NCI-H1436 (cell line): ENCODE measurements around the gene CELA2B.
"Not testable (repeated sequence)": the region's sequence is repeated elsewhere in the genome, so short reads cannot be mapped to it uniquely, and the experiment has no call there.

Experiments used
- DNase-seq: peaks from one replicate; lab custom pipeline; 2025; lab: John Stamatoyannopoulos, UW

CELA2B gene

GRCh38 chr1:15475752-15476314 is at the start of gene CELA2B:
TSS of gene CELA2B (plus strand) at chr1:15476104. CDS start at chr1:15476126, 22 bp downstream.
- DNase-seq = no peak

DNA sequence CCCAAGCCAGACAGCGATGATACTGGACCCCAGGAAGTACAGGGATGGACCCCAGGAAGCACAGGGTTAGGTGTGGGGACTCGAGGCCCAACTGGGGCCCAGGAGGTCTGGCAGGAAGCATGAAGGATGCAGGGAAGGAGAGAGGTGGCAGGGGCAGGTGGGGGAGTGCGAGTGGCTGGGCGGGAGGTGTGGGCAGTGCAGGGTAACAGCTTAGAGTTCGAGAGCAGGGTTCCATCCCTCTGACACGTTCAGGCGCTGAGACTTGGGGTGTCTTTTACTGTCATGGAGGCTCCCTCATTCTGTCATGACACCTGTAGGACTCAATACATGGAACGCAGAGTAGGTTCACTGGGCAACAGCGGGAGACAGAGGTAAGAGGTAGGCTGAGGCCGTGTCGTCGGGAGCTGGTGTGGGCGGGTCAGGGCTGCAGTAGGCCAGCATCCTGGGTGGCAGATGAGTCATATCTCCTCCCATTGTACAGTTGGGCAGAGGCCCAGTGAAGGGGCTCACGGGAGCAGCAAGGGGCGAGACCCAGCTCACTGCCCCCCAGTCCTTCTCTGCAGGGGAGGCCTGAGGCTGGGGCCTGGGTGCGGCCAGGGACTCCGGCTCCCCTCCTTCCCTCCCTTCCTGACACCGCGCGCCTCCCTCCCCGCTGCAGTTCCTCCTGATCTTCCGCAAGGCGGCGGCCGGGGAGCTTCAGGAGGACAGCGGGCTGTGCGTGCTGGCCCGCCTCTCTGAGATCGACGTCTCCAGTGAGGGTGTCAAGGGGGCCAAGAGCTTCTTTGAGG is 49.2 kb upstream of the CELA2B start:
- DNase-seq = no peak

- no peak for DNase-seq
These were observed 48.6 kb upstream of the CELA2B start for GRCh38 chr1:15427280-15427666.

DNA sequence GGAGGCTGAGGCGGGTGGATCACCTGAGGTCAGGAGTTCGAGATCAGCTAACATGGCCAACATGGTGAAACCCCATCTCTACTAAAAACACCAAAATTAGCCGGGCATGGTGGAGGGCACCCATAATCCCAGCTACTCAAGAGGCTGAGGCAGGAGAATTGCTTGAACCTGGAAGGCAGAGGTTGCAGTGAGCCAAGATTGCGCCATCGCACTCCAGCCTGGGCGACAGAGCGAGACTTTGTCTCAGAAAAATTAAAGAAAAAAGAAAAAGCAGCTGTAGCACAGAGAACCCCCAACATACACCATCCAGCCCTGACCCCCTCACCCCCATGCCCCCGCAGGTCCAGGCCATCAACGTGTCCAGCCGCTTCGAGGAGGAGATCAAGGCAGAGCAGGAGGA is 47.7 kb upstream of the CELA2B start:
- DNase-seq = not testable (repeated sequence)

DNA sequence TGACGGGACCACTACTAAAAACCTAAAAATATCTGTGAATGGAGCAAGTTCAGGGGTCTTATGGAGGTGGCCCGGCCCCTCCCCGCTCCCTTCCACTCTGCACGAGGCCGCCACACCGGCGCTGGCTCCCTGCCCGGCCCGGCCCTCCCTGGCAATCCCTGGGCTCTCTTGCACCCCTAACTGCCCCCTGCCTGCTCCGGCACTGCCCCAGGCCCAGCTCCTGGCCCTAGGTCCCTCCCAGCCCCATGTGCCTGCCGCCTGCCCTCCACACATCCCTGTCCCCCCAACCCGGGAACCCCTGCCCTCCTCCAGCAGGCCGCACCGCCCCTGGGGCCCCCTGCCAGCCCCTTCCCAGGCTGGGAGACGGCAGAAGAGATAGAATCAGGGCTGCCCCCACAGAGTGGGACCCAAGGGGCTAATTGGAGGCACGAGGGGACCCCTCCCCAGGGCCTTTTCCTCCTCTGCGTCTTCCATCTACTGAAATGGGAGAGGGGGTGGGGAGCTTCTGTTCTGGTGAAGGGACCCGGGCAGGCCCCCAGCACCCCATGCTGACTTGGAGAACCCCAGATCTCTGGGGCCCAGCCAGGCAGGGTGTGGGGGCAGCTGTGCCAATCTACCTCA is 47.0 kb upstream of the CELA2B start:
- DNase-seq = no peak

- DNase-seq = no peak
These were observed 46.2 kb upstream of the CELA2B start for GRCh38 chr1:15429701-15430149.

- peak; percentile 10 for DNase-seq
These were observed 44.9 kb upstream of the CELA2B start for GRCh38 chr1:15430787-15431570.

DNA sequence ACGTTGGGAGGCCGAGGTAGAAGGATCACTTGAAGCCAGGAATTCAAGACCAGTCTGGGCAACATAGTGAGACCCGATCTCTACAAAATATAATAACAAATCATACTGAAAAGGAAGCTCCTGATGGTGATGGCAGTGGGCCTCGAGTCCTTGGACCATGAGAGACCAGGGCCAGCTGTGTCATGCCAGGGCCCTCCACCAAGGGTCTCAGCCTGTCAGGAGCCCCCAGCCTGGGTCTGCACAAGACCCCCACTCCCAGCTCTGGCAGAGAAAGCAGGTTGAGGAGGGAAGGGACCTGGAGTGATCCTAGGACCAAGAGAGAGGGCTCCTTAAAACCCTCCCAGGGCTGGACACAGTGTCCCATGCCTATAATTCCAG is 44.3 kb upstream of the CELA2B start:
- no peak for DNase-seq

- DNase-seq = no peak
These were observed 43.6 kb upstream of the CELA2B start for GRCh38 chr1:15432324-15432723.

DNA sequence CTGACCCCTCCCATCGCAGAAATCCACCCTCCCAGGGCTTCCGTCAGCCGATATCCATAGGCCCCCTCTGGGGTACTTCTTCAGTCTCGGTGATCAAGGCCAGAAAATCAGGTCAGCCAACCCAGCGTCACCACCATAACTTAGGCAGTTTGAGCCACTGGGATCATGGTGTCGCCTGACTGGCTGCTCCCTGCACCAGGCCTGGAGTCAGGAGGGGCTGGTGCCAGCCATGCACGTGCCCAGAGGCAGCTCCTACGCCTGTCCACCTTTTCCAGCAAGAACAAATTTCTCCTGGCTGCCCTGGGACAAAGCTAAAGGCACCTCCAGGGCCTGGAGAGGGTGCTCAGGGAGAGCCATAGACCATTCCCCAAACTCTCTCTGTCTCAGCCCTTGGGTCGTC is 42.4 kb upstream of the CELA2B start:
- no peak for DNase-seq

GRCh38 chr1:15434739-15435138 is 41.2 kb upstream of the CELA2B start:
- DNase-seq = not testable (repeated sequence)

DNA sequence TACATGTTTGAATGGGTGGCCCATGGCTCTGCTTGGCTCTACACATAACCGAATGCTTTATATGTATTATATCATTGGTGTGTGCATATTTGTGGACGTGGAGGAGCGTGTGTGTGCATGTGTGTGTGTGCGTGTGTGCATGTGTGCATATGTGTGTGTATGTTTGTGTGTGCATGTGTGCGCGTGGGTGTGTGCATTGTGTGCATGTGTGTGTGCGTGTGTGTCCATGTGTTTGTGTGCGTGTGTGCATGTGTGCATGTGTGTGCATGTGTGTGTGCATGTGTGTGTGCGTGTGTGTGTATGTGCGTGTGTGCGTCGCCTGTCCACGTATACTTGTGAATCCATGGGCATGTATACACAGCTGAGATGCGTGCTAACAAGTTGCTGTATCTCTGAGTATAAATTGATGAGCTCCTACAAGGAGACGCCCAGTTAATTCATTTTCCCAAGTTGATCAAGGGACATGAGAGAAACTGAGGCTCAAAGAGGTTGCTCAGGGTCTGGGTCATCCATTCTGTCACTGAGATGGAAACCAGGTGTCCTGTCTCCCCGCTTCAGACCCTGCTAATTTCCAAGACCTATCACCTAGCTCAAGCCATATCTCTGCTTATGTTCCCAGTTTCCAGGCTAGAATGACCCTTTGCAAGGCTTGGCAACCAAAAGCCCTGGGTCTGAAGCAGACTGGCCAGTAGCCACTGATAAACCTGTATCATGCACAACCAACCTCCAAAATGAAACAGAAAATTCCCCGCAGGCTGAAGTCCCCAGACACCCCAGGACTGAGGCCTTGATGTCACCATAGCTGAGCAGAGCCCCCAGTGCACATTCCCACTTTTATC is 40.4 kb upstream of the CELA2B start:
- DNase-seq = no peak

GRCh38 chr1:15436881-15437442 is 38.9 kb upstream of the CELA2B start:
- no peak for DNase-seq

GRCh38 chr1:15439325-15439724 is 36.6 kb upstream of the CELA2B start:
- DNase-seq = no peak

DNA sequence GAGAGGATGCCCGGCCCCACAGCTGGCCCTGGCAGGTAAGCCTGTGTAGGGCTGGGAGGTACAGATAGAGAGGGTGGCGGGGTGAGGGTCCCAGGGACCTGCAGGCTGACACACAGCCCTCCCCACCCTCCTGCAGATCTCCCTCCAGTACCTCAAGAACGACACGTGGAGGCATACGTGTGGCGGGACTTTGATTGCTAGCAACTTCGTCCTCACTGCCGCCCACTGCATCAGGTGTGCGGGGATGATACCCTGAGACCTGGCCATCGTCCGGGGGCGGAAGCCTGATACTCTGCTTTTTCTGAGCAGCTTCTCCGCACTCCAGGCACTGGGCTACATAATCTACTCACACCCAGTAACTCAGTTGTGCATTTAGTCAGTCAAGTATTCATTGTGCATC is 35.5 kb upstream of the CELA2B start:
- DNase-seq = no peak

- DNase-seq = no peak
These were observed 34.7 kb upstream of the CELA2B start for GRCh38 chr1:15441247-15441646.

- DNase-seq = no peak
These were observed 33.8 kb upstream of the CELA2B start for GRCh38 chr1:15442119-15442518.

DNA sequence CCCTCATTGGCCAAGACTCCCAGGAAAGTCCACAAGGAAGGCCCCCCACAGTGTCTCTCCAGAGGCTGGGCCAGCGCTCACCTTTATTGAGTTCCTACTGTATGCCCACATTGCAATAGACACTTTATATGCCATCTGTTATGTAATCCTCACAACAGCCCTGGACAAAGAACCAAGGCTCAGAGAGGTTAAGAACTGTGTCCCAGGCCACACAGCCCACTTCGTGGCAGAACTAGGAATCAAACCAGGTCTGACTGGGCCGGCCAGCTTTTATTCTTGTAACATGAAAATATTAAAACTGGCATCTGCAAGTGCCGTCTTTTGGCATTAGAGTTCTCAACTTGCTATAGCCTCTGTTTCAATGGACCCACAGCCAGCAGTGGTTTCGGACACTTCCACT is 33.1 kb upstream of the CELA2B start:
- DNase-seq = no peak

DNA sequence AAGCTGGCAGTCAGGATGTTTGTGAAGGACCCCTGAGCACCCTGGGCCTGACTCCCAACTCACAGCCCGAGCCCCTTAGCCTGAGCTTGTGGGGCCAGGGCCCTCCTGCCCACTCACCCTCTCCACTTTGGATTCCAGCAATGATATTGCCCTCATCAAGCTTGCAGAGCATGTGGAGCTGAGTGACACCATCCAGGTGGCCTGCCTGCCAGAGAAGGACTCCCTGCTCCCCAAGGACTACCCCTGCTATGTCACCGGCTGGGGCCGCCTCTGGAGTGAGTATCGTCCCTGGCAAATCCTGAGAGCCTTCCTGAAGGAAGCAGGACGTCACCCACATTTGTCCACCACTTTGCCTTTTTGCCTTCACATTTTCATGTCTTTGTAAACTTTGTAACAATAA is 32.6 kb upstream of the CELA2B start:
- no peak for DNase-seq

DNA sequence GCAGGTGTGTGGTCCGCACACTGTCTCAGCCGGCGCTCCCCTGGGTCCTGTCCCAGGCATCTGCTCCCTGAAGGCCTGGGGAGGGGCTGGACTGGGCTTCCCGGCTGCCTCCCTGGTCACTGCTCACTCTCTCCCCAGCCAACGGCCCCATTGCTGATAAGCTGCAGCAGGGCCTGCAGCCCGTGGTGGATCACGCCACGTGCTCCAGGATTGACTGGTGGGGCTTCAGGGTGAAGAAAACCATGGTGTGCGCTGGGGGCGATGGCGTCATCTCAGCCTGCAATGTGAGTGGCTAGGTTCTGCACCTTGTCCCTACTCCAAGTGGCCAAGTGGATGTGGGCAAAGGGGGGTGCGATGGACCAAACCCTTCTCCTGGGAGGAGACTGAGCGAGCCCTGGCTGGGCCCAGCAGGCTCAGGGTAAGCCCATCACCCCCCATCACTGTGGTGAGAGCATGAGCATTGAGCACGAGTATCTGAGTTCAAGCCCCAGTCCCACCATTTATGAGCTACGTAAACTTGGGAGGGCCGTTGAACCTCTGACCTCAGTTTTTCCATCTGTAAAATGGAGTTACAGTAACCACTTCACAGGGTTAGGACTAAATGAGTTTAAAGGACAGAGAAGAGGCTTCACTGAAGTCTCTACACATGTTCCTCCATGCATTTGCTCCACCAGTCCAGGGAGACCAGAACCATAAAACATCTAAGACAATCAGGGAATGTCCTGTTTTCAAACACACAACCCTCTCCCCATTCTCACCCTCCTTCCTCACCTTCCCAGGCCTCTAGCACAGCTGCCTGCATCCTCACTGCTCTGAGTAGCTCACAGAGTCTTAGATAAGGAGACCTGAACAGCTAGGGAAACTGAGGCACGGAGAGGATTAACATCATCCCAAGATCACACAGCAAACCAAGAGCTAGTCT is 31.2 kb upstream of the CELA2B start:
- DNase-seq = no peak
